ENCODE data around the gene SNAPC1. TPM values are rescaled to one million over a fixed set of nuclear protein-coding genes. Genes with fewer than 3 reads are reported as not detected.

SNAPC1 gene
- polyA plus RNA-seq, 3 donors, result 2.1 to 3.2 (median 2.9) TPM

GRCh38 chr14:61750708-61751474 is 11.3 kb upstream of the SNAPC1 start:
- Mint-ChIP-seq H3K36me3 (peaks cover 20 to 23% of the 10 kb centered on the region in 2 donors), H3K9me3 (peaks cover 0 to 2% (median 0%) of the 10 kb centered on the region in 7 donors), H3K27ac (peak overlapping the region; percentile 86 to 95 (median 92)), H3K27me3 (ENCODE audit: low read depth in 3 of 3) (peaks cover 0 to 1% (median 0%) of the 10 kb centered on the region in 3 donors), H3K4me3 (peak overlapping the region; percentile 82 to 92), H3K4me1 (peaks cover 41% of the 10 kb centered on the region)
- H3K27me3 ChIP-seq (ENCODE audit: control insufficient read depth in 2 of 2, insufficient read depth in 2 of 2, low read length in 2 of 2), result no peaks in the 10 kb centered on the region
- peak overlapping the region; percentile 54 to 95 (median 80) for H3K4me3 ChIP-seq (replicated peaks in 1 of 3; ENCODE audit: low read depth in 2 of 3, low read length in 3 of 3)
- H4K20me1 ChIP-seq (ENCODE audit: insufficient read depth, low read length), result no peaks in the 10 kb centered on the region
- intact Hi-C loops (cut with micrococcal nuclease), result loop anchor here in 1 of 2 donors (5.0 kb wide), 1 partner anchor 279 kb away; no protein-coding TSS in a partner anchor
- peaks cover 37 to 49% of the 10 kb centered on the region in 2 donors for H3K4me1 ChIP-seq (ENCODE audit: control insufficient read depth in 1 of 2, insufficient read depth in 2 of 2, low read length in 2 of 2)
- peak; percentile 78 to 88 (median 84) for DNase-seq
- TF ChIP-seq, protein P1, sequence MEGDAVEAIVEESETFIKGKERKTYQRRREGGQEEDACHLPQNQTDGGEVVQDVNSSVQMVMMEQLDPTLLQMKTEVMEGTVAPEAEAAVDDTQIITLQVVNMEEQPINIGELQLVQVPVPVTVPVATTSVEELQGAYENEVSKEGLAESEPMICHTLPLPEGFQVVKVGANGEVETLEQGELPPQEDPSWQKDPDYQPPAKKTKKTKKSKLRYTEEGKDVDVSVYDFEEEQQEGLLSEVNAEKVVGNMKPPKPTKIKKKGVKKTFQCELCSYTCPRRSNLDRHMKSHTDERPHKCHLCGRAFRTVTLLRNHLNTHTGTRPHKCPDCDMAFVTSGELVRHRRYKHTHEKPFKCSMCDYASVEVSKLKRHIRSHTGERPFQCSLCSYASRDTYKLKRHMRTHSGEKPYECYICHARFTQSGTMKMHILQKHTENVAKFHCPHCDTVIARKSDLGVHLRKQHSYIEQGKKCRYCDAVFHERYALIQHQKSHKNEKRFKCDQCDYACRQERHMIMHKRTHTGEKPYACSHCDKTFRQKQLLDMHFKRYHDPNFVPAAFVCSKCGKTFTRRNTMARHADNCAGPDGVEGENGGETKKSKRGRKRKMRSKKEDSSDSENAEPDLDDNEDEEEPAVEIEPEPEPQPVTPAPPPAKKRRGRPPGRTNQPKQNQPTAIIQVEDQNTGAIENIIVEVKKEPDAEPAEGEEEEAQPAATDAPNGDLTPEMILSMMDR (IDR thresholded peaks at IDR 0.05), result no peak
- peak overlapping the region; percentile 73 for H3K9ac ChIP-seq (ENCODE audit: insufficient read depth, low read length, poor library complexity, severe bottlenecking)
- under 1% methylated on average over 51 of the region's 54 CpGs for WGBS (ENCODE audit: insufficient coverage)
- H2AFZ ChIP-seq (ENCODE audit: insufficient read depth, low read depth, low read length, poor library complexity, severe bottlenecking), result peak overlapping the region; percentile 55
- H3K27ac ChIP-seq (ENCODE audit: low read depth in 1 of 2, low read length in 2 of 2), result peak overlapping the region; percentile 70 to 84
- H3K9me3 ChIP-seq (replicated peaks in 1 of 2; ENCODE audit: control insufficient read depth in 1 of 2, insufficient read depth in 1 of 2, low read length in 2 of 2), result no peaks in the 10 kb centered on the region
- no peaks in the 10 kb centered on the region for H3K79me2 ChIP-seq (ENCODE audit: insufficient read depth, low read length)
- H3K36me3 ChIP-seq (replicated peaks in 1 of 2; ENCODE audit: control insufficient read depth in 1 of 2, insufficient read depth in 2 of 2, low read length in 2 of 2), result peaks cover 19 to 26% of the 10 kb centered on the region in 2 donors
- H3K4me2 ChIP-seq (replicated peaks; ENCODE audit: extremely low read depth, low read length, poor library complexity, severe bottlenecking), result peak overlapping the region; percentile 85

DNA sequence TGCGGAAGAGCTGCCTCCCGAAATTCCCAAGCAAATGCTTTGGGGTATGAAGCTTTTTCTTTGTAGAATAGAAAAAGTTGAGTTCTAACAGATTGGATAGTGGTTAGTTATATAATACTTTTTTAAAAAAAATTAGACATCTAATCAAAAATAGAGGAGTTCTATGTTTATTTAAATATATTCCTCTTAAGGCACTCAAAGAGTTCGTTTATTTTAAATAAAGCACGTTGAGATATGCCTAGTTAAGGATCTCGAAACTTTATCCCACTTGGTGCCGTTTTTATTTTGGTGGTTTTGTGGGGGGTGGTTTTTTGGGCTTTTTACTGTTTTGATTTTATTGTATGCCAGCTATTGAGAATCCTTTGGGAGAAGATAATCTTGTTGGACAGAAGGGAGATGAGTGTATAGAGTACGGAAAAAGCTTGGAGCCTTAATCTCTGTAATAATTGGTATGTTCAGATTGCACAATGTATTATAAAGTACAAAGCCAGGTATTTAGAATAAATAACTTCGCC is 10.7 kb upstream of the SNAPC1 start:
- intact Hi-C loops (cut with micrococcal nuclease), result loop anchor here in 1 of 2 donors (5.0 kb wide), 1 partner anchor 279 kb away; no protein-coding TSS in a partner anchor
- peaks cover 16 to 17% of the 10 kb centered on the region in 2 donors for H3K36me3 Mint-ChIP-seq
- H3K9me3 ChIP-seq (replicated peaks in 1 of 2; ENCODE audit: control insufficient read depth in 1 of 2, insufficient read depth in 1 of 2, low read length in 2 of 2), result no peaks in the 10 kb centered on the region
- peak overlapping the region in 6 of 7 donors; percentile 76 to 89 (median 84) for H3K27ac Mint-ChIP-seq
- H3K27me3 Mint-ChIP-seq (ENCODE audit: low read depth in 3 of 3), result peaks cover 0 to 3% (median 1%) of the 10 kb centered on the region in 3 donors
- peak overlapping the region; percentile 70 to 84 for H3K27ac ChIP-seq (ENCODE audit: low read depth in 1 of 2, low read length in 2 of 2)
- 17% methylated on average over 4 of the region's 8 CpGs for WGBS (ENCODE audit: insufficient coverage)
- H2AFZ ChIP-seq (ENCODE audit: insufficient read depth, low read depth, low read length, poor library complexity, severe bottlenecking), result peak overlapping the region; percentile 55
- peaks cover 41% of the 10 kb centered on the region for H3K4me1 Mint-ChIP-seq
- peaks cover 0 to 2% (median 0%) of the 10 kb centered on the region in 7 donors for H3K9me3 Mint-ChIP-seq
- H3K4me3 Mint-ChIP-seq, result peak overlapping the region; percentile 56 to 81
- TF ChIP-seq, protein P1 (IDR thresholded peaks at IDR 0.05), result no peak
- peaks cover 37 to 49% of the 10 kb centered on the region in 2 donors for H3K4me1 ChIP-seq (ENCODE audit: control insufficient read depth in 1 of 2, insufficient read depth in 2 of 2, low read length in 2 of 2)
- no peaks in the 10 kb centered on the region for H3K79me2 ChIP-seq (ENCODE audit: insufficient read depth, low read length)
- peak overlapping the region; percentile 73 for H3K9ac ChIP-seq (ENCODE audit: insufficient read depth, low read length, poor library complexity, severe bottlenecking)
- no peak for DNase-seq
- H3K4me2 ChIP-seq (replicated peaks; ENCODE audit: extremely low read depth, low read length, poor library complexity, severe bottlenecking), result peak overlapping the region; percentile 85
- H3K27me3 ChIP-seq (ENCODE audit: control insufficient read depth in 2 of 2, insufficient read depth in 2 of 2, low read length in 2 of 2), result no peaks in the 10 kb centered on the region
- H3K36me3 ChIP-seq (replicated peaks in 1 of 2; ENCODE audit: control insufficient read depth in 1 of 2, insufficient read depth in 2 of 2, low read length in 2 of 2), result peaks cover 14 to 20% of the 10 kb centered on the region in 2 donors
- H4K20me1 ChIP-seq (ENCODE audit: insufficient read depth, low read length), result no peaks in the 10 kb centered on the region
- peak overlapping the region; percentile 54 to 95 (median 80) for H3K4me3 ChIP-seq (replicated peaks in 1 of 3; ENCODE audit: low read depth in 2 of 3, low read length in 3 of 3)

Measured in CD14-positive monocyte (primary cell).